Renal pelvis (tissue), 4 donors: ENCODE results near the gene RGS7. TPM values are rescaled to one million over a fixed set of nuclear protein-coding genes. Genes with fewer than 3 reads are reported as not detected.
"Not testable (repeated sequence)": the region's sequence is repeated elsewhere in the genome, so short reads cannot be mapped to it uniquely, and the experiment has no call there.

Experiments
- DNase-seq: peaks from one replicate; pipeline ENCODE4 v3.0.0-alpha.2; 2013
- polyA plus RNA-seq, 3 donors: library from polyadenylated mRNA; unstranded; fragments of 120-200 nt; gene quantifications; one replicate each; pipeline ENCODE4 v1.2.1, GENCODE V29; 2013; ENCODE audit not compliant: insufficient read length in 3 of 3

Gene RGS7
- polyA plus RNA-seq, 3 donors = 4.4 to 4.9 (median 4.6) TPM

- no peak for DNase-seq
These were observed 144.4 kb downstream of the RGS7 start for GRCh38 chr1:241212628-241213027.

DNA sequence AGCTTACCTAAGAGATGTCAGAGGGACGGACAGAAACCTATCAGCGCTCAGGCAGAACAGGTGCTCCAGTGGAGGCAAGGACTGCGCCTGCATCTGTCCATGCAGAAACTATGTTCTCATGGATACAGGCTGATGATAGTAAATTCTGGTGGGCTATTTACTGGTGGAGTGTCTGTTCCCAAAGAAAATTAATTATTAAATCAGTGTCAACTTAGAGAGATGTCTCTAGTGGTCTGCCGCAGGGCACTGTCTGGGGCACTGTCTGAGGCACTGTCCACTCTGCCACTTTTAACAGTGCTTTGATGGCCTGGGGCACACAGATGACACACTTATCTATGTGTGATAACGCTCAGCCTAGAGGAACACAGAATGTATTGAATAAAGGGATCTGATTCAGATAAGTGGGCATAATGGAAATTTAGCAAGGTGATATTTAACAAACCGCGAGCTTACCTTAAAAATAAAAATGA, 148.1 kb downstream of the RGS7 start:
- DNase-seq = no peak

GRCh38 chr1:241203817-241204216, 153.2 kb downstream of the RGS7 start:
- DNase-seq = no peak

- DNase-seq = peak; percentile 43
These were observed 154.6 kb downstream of the RGS7 start for GRCh38 chr1:241202401-241202800.

- no peak for DNase-seq
These were observed 170.3 kb downstream of the RGS7 start for GRCh38 chr1:241186716-241187115.

DNA sequence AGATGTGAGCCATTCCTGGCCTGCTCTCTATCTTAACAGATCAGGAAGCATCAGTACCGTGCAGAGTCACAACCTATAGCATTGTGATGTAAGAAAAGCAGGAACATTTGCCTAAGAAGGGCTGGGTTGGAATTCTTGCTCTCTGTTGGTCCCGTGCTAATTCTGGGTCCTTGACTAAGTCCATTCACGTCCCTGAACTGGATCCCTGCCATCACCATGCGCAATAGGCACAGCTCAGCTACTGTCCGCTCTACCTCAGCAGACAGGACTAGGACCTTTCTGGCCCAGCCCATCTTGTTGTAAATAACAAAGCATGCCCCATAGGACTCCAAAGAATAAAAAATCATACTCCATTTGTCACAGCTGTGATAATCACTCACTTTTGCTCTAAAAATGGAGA, 175.0 kb downstream of the RGS7 start:
- no peak for DNase-seq

DNA sequence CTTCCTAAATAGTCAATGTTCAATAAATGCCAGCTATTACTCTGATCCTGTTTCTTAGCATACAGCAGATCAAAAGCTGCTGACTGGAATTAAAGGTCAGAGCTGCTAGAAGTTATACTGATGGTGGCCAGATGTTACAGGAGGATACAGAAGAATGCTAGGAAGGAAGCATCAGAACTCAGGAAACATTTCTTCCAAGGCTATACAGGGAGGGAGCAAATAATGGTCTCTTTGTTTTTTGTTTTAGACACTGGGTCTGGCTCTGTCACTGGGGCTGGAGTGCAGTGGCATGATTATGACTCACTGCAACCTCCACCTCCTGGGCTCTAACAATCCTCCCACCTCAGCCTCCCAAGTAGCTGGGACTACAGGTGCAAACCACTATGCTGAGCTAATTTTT, 175.5 kb downstream of the RGS7 start:
- no peak for DNase-seq

DNA sequence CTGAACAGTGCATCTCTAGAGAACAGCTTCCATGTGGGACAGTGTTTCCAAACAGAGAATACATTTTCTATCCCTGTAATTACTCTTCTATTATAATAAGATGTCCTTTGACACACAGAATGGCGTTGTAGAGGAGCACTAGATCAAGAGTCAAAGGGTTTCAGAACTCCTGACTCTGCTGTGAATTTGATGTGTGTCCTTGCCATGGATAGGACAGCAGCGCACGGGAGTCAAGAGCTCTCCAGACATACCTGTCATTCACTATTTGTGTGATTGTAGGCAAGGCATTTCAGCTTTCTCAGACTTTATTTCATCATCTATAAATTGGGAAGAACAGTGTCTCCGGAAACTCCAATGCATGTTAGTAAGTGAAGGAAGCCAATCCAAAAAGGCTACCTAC, 176.4 kb downstream of the RGS7 start:
- DNase-seq = no peak

DNA sequence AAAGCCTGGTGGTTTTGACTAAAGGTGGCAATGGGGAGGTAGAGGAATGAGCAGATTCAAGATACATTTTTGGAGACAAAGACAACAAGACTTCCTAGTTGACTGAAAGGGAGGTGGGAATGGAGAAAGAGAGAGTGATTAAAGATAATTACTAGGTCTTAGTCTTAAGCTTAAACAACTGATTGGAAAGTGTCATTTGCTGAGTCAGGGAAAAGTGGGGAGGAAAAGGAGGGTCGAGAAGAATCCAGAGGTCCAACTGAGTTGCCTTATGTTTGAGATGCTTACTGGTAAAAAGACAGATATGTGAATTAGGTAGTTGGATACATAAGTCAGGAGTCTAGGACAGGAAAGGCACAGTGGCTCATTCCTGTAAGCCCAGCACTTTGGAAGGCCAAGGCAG, 179.3 kb downstream of the RGS7 start:
- DNase-seq = no peak

DNA sequence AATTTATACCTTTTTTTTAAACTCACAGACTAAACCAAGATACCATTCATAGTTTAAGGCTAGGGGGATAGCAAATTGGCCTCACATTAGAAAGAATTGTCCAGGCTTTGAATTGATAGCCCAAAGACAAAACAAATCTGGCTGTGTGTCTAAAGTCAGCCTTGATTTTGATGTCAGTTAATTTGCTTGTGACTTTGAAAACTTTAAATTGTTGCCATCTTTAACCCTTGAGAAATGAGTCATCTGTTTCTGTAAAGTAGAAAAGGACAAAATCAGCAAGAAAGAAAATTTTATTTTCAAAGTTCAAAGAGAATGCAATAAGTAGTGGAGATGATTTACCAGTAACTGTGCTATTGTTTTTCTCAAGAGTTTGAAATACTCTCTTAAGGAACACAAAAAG, 184.5 kb downstream of the RGS7 start:
- DNase-seq = peak; percentile 61

DNA sequence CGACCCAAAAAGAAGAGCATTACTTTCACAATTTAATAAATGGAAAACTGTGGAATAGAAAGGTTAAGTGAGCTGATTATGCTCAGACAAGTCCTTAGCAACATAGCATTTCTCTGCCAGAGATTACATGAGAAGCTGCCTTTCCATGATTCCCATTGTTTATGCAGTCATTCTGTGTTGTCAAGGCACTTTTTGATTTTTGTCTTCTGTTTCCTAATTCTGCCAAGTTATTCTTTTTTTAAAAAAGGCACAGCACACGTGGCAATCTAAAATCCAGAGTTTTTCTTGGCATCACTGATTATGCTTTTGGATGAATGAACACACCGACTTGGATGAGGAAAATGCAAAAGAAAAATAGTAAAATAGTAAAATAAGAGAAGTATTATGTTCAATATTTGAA, 185.0 kb downstream of the RGS7 start:
- no peak for DNase-seq

DNA sequence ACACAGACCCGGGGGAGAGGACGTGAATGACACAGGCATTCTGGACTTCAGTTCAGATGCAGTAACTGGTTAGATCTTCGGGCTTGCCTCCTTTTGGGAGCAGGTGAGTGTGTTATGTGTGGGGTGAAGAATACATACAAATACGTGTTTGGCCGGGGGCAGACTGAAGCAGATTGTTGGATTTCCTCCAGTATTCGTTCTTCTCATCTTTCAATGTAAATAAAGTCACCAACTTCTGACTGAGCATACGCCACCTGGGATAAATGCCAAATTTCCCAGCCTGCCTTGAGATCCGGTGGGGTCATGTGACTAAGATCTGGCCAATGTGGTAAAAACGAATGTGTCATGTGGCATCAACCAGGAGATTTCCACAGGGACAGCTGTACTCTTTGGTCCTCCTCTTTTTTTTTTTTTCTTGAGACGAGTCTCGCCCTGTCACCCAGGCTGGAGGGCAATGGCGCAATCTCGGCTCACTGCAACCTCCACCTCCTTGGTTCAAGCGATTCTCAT, 189.8 kb downstream of the RGS7 start:
- no peak for DNase-seq

- no peak for DNase-seq
These were observed 190.4 kb downstream of the RGS7 start for GRCh38 chr1:241166625-241167024.

- not testable (repeated sequence) for DNase-seq
These were observed 191.7 kb downstream of the RGS7 start for GRCh38 chr1:241165256-241165655.

- DNase-seq = no peak
These were observed 193.6 kb downstream of the RGS7 start for GRCh38 chr1:241163363-241163762.

DNA sequence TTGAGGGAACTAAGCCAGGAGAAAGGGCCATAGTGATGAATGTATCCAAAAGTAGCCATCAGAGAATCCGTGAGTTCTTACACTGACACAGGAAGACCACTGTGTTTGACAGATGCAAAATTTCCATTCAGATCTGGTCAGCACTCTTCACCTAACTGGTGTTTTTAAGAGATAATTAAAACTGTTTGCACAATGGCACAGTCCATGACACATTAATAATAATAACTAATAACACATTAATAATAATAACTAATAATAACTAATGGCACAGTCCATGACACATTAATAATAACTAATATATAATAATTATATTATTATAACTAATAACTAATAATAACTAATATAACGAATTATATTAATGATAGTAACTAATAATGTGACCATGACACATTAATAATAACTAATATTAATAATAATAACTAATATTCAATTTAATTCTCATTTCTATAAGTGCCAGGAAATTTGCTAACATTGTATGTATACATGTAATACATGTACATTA, 195.8 kb downstream of the RGS7 start:
- DNase-seq = no peak

- no peak for DNase-seq
These were observed 199.6 kb downstream of the RGS7 start for GRCh38 chr1:241157435-241157834.

GRCh38 chr1:241156231-241156965, 200.6 kb downstream of the RGS7 start:
- no peak for DNase-seq

DNA sequence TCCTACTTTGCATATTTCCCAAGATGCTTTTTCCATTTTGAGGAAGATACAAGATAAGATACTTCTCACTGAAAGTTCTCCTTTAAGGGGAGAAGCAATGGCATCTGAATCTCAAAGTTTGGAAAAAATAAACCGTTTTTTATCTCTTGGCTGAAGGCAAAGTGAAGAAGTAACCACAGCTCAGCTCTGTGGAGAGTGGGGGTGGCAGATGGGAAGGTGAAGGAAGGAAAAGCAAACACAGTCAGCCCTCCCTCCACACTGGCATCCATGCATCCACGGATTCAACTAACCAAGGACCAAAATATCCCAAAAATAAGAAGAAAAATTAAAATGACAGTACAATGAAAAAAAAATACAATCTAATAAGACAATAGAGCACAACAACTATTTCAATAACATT, 211.1 kb downstream of the RGS7 start:
- DNase-seq = no peak

DNA sequence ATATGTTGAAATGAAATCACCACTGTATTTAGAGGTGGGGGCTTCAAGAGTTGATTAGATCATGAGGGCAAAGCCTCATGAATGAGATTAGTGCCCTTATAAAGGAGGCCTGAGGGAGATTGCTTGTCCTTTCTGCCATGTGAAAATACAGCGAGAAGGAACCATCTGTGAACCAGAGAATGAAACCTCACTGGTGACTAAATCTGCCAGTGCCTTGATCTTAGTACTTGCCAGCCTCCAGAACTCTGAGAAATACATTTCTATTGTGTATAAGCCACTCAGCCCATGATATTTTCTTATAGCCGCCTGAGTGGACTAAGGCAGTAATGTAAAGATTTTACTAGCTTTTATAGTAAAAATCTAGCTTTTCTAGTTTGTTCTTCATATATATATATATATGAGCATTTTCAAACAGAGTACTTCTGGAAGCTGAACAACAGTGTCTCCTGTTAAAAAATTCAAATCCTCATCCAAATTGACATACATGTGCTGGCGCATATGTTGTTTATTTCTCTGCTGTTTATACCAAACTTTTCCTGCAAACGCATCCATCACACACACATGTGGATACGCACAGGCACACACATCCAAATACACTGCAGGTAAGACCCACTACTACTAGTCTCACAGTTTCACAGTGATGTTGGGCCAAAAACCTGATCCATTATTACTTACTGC, 213.1 kb downstream of the RGS7 start:
- no peak for DNase-seq

DNA sequence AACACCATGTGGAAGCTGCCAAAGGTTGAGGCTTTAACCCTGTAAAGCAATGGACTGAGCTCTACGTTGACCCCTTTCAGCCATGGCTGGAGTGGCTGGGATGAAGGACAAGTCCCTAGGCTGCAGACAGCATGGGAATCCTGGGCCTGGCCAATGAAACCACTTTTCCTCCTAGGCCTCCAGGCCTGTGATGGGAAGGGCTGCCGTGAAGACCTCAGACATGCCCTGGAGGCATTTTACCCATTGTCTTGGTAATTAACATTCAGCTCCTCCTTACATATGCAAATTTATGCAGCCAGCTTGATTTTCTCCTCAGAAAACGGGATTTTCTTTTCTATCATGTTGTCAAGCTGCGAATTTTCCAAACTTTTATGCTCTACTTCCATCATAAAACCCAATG, 214.5 kb downstream of the RGS7 start:
- no peak for DNase-seq

- DNase-seq = not testable (repeated sequence)
These were observed 215.4 kb downstream of the RGS7 start for GRCh38 chr1:241141646-241142045.

DNA sequence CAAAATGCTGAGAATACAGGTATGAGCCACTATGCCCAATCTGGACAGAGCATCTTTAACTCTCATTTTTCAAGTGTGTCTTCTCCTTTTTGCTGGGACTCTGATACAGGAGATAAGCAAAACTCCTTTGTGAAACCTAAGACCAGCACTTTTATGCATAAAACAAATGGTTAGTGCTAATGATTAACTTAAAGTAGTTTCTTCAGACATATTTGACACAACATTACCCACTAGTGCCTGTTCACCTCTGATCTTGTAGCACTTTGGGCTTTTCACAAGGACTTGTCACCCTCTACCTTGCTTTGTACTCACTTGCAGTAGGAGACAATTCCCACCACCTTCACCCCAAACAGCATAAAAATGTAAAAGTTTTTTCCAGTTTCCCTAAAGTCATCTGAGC, 216.3 kb downstream of the RGS7 start:
- DNase-seq = no peak
